ENCODE measurements around the gene C1QA.
A peak's percentile ranks its signal among the peaks of the same experiment; 100 is the strongest.
"Not testable (repeated sequence)": the region's sequence is repeated elsewhere in the genome, so short reads cannot be mapped to it uniquely, and the experiment has no call there.

Gene C1QA

GRCh38 chr1:22643928-22644327 is 7.5 kb downstream of the C1QA start:
- DNase-seq: no peak

GRCh38 chr1:22645931-22646330 is 9.5 kb downstream of the C1QA start:
- DNase-seq: no peak

GRCh38 chr1:22646384-22646783 is 10.0 kb downstream of the C1QA start:
- DNase-seq: no peak

GRCh38 chr1:22650089-22650693 is 13.8 kb downstream of the C1QA start:
- no peak for DNase-seq

GRCh38 chr1:22651941-22652856 is 15.8 kb downstream of the C1QA start:
- DNase-seq: no peak

- no peak for DNase-seq
Measured at GRCh38 chr1:22652881-22653316, 16.5 kb downstream of the C1QA start, which contains the start of gene C1QB. C1QB (plus strand) TSS chr1:22653236; CDS start chr1:22659463, 6,227 bp downstream.

GRCh38 chr1:22654692-22655091 is 18.3 kb downstream of the C1QA start:
- no peak for DNase-seq

- DNase-seq: no peak
Measured at GRCh38 chr1:22658385-22659163, 22.1 kb downstream of the C1QA start.

GRCh38 chr1:22660716-22661241 is 24.4 kb downstream of the C1QA start:
- no peak for DNase-seq

GRCh38 chr1:22661880-22662279 is 25.5 kb downstream of the C1QA start:
- no peak for DNase-seq

GRCh38 chr1:22662318-22662717 is 25.9 kb downstream of the C1QA start:
- DNase-seq: no peak

GRCh38 chr1:22662986-22663408 is 26.6 kb downstream of the C1QA start:
- no peak for DNase-seq

- no peak for DNase-seq
Measured at GRCh38 chr1:22665752-22666151, 29.3 kb downstream of the C1QA start.

GRCh38 chr1:22666412-22666811 is 30.0 kb downstream of the C1QA start:
- DNase-seq: no peak

- not testable (repeated sequence) for DNase-seq
Measured at GRCh38 chr1:22668840-22669239, 32.4 kb downstream of the C1QA start.

- DNase-seq: no peak
Measured at GRCh38 chr1:22670352-22670975, 34.0 kb downstream of the C1QA start.

- no peak for DNase-seq
Measured at GRCh38 chr1:22671999-22672398, 35.6 kb downstream of the C1QA start.

GRCh38 chr1:22673486-22674409 is 37.3 kb downstream of the C1QA start:
- peak; percentile 62 for DNase-seq

- no peak for DNase-seq
Measured at GRCh38 chr1:22674410-22674749, 38.0 kb downstream of the C1QA start.

GRCh38 chr1:22676151-22676550 is 39.7 kb downstream of the C1QA start:
- not testable (repeated sequence) for DNase-seq

- DNase-seq: no peak
Measured at GRCh38 chr1:22676916-22677583, 40.6 kb downstream of the C1QA start.
